A673 (cell line): ENCODE measurements around the gene IMP4. TPM values are rescaled to one million over a fixed set of nuclear protein-coding genes. Genes with fewer than 3 reads are reported as not detected.

ENCODE experiments used
- BruUV-seq: library from RNA; stranded (reverse); fragments of 400-500 nt; replicated peaks from 2 replicates; lab custom pipeline; 2021; lab: Mats Ljungman, UMichigan
- CTCF ChIA-PET: fragments of 300-600 bp; sonication (Branson Sonifier 250); formaldehyde crosslinking; loops from one replicate; lab custom pipeline; 2022; ENCODE audit warnings: antibody characterized with exemption; lab: Charles Lee
- POLR2A ChIA-PET: fragments of 300-600 bp; sonication (Branson Sonifier 250); formaldehyde crosslinking; loops from one replicate; lab custom pipeline; 2022; ENCODE audit warnings: antibody characterized with exemption; ENCODE audit not compliant: low non-redundant PET; lab: Charles Lee
- DNase-seq: peaks from one replicate; pipeline ENCODE4 v3.0.0-alpha.2; 2015; ENCODE audit warnings: low spot score
- H3K27ac ChIP-seq: fragments of 200-600 bp; sonication (generic); 2 replicates; pipeline ENCODE4 v1.5.1; 2016; ENCODE audit warnings: mixed run types, low read depth, mild to moderate bottlenecking, mixed read lengths, antibody characterized with exemption, low read length; ENCODE audit not compliant: poor library complexity, severe bottlenecking
- H3K27me3 ChIP-seq: fragments of 200-600 bp; sonication (generic); replicated peaks from 2 replicates; pipeline ENCODE4 v1.6.1; 2017; ENCODE audit warnings: mixed run types, low read depth, mild to moderate bottlenecking, mixed read lengths, antibody characterized with exemption, low read length; ENCODE audit not compliant: insufficient read depth, poor library complexity
- H3K36me3 ChIP-seq: fragments of 200-600 bp; sonication (generic); 2 replicates; pipeline ENCODE4 v1.6.1; 2016; ENCODE audit warnings: mixed run types, mild to moderate bottlenecking, mixed read lengths, antibody characterized with exemption, low read length; ENCODE audit not compliant: insufficient read depth, poor library complexity, severe bottlenecking
- H3K4me1 ChIP-seq: fragments of 200-600 bp; sonication (generic); 2 replicates; pipeline ENCODE4 v1.6.1; 2017; ENCODE audit warnings: mixed run types, mild to moderate bottlenecking, mixed read lengths, antibody characterized with exemption, low read length; ENCODE audit not compliant: insufficient read depth, poor library complexity, severe bottlenecking
- H3K4me3 ChIP-seq: fragments of 200-600 bp; sonication (generic); 2 replicates; pipeline ENCODE4 v1.5.1; 2016; ENCODE audit warnings: low read depth, mixed run types, mild to moderate bottlenecking, mixed read lengths, low read length; ENCODE audit not compliant: poor library complexity, severe bottlenecking
- H3K9me3 ChIP-seq: fragments of 200-600 bp; sonication (generic); 2 replicates; pipeline ENCODE4 v1.6.1; 2016; ENCODE audit warnings: mixed run types, low read depth, mild to moderate bottlenecking, mixed read lengths, antibody characterized with exemption, low read length; ENCODE audit not compliant: poor library complexity, severe bottlenecking
- CTCF ChIP-seq: fragments of 300-800, 200-600 bp; sonication (generic); conservative IDR thresholded peaks from 2 replicates; pipeline ENCODE4 v1.5.1; 2017; ENCODE audit warnings: low read depth, mild to moderate bottlenecking, antibody characterized with exemption, low read length, moderate library complexity, mixed read lengths
- EZH2 ChIP-seq: fragments of 200-600 bp; sonication (generic); IDR thresholded peaks from 2 replicates; pipeline ENCODE4 v1.6.1; 2017; ENCODE audit warnings: borderline replicate concordance, low read depth, mild to moderate bottlenecking, mixed read lengths, antibody characterized with exemption, low read length; ENCODE audit not compliant: poor library complexity, severe bottlenecking
- intact Hi-C: fragments of 100-400 bp; cut with micrococcal nuclease; formaldehyde crosslinking; loops from one replicate; pipeline ENCODE4 v1.10.0; 2022; ENCODE audit not compliant: unreplicated experiment
- total RNA-seq: library from RNA; stranded (reverse); gene quantifications from 2 replicates; pipeline ENCODE4 v1.2.3, GENCODE V29; 2021

IMP4 gene
- total RNA-seq, 1 experiment from 2014 or later: 112 TPM

DNA sequence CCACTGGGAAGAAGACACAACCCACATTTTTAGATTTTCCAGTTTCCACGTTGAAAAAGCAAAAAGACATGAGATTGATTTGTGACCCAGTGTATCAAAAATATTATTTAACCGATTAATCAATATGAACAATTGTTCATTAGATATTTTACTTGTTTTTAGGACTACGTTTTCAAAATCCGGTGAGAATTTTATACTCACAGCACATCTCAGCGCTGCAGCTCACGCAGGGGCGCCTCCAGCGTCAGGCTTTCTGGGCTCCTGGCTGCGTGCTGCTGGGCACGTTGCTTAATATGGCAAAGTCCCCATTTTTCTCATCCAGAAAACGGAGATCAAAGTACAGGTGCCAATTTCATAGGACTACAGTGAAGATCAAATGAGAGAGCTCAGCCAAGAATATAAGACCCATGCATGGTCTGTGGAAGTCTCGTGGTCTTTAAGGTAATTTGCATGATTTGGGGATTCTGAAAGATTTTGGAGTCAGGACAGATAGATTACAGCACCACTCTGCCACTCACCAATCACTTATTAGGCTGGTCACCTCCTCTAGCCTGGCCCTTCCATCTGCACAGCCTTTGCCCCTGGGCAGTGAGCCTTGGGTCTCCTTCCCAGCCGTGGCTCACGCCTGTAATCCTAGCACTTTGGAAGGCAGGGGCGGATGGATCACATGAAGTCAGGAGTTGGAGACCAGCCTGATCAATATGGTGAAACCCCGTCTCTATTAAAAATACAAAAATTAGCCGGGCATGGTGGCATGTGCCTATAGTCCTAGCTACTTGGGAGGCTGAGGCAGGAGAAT is 49.4 kb downstream of the IMP4 start:
- no peaks in the 10 kb centered on the region for H3K9me3 ChIP-seq
- TF ChIP-seq CTCF (no peak), EZH2 (no peak)
- peak overlapping the region; percentile 61 for H3K4me3 ChIP-seq
- H3K27me3 ChIP-seq: peaks cover 6% of the 10 kb centered on the region
- ChIA-PET POLR2A (interaction anchor here (0.6 kb wide), 1 partner anchor 25 kb away, joined by 3 read pairs; no protein-coding TSS in a partner anchor), CTCF (no interaction called here)
- no TSS peak for BruUV-seq
- no peaks in the 10 kb centered on the region for H3K36me3 ChIP-seq
- no peak for DNase-seq
- H3K4me1 ChIP-seq: no peaks in the 10 kb centered on the region
- intact Hi-C loops: no loop called here
- H3K27ac ChIP-seq: no peak overlapping the region

GRCh38 chr2:130393318-130393910 is 50.7 kb downstream of the IMP4 start:
- Histone ChIP-seq H3K27me3 (peaks cover 6% of the 10 kb centered on the region), H3K9me3 (no peaks in the 10 kb centered on the region), H3K4me1 (no peaks in the 10 kb centered on the region), H3K4me3 (no peak overlapping the region), H3K36me3 (no peaks in the 10 kb centered on the region), H3K27ac (no peak overlapping the region)
- DNase-seq: no peak
- intact Hi-C loops: no loop called here
- no TSS peak for BruUV-seq
- ChIA-PET CTCF (no interaction called here), POLR2A (no interaction called here)
- TF ChIP-seq EZH2 (no peak), CTCF (no peak)

Other genes starting within 250 kb of the IMP4 start
- not detected in 2 replicates for gene POTEF, start 213.7 kb upstream of the IMP4 start, total RNA-seq
- 3.8 and 6.3 TPM in 2 replicates for gene CCDC74B, start 197.8 kb upstream of the IMP4 start, total RNA-seq
- gene SMPD4, start 161.3 kb upstream of the IMP4 start, total RNA-seq: 105 and 108 TPM in 2 replicates
- gene MZT2B, start 160.6 kb upstream of the IMP4 start, total RNA-seq: 341 and 379 TPM in 2 replicates
- not detected in 2 replicates for gene TUBA3E, start 144.5 kb upstream of the IMP4 start, total RNA-seq
- 3.2 and 6.2 TPM in 2 replicates for gene PTPN18, start 13.2 kb downstream of the IMP4 start, total RNA-seq
- not detected in 2 replicates for gene POTEI, start 166.4 kb downstream of the IMP4 start, total RNA-seq
- gene CFC1B, start 178.3 kb downstream of the IMP4 start, total RNA-seq: not detected in 2 replicates